Measurements from ENCODE around the gene HYDIN.

Gene HYDIN

GRCh38 chr16:70769761-70770160 is 460.8 kb downstream of the HYDIN start:
- in situ Hi-C loops (cut with MboI; ENCODE audit: low sequenced_read_pairs) = loop anchor here (10.0 kb wide), 1 partner anchor 95 kb away; no protein-coding TSS in a partner anchor

GRCh38 chr16:70769131-70769530 is 461.4 kb downstream of the HYDIN start:
- in situ Hi-C loops (cut with MboI; ENCODE audit: low sequenced_read_pairs) = no loop called here

- in situ Hi-C loops (cut with MboI; ENCODE audit: low sequenced_read_pairs) = no loop called here
Observed at GRCh38 chr16:70768203-70768580, 462.3 kb downstream of the HYDIN start.

GRCh38 chr16:70767377-70768202 is 462.9 kb downstream of the HYDIN start:
- in situ Hi-C loops (cut with MboI; ENCODE audit: low sequenced_read_pairs) = no loop called here

GRCh38 chr16:70766658-70767057 is 463.9 kb downstream of the HYDIN start:
- in situ Hi-C loops (cut with MboI; ENCODE audit: low sequenced_read_pairs) = no loop called here

- in situ Hi-C loops (cut with MboI; ENCODE audit: low sequenced_read_pairs) = no loop called here
Observed at GRCh38 chr16:70766176-70766575, 464.3 kb downstream of the HYDIN start.

- in situ Hi-C loops (cut with MboI; ENCODE audit: low sequenced_read_pairs) = no loop called here
Observed at GRCh38 chr16:70765491-70765890, 465.0 kb downstream of the HYDIN start.

DNA sequence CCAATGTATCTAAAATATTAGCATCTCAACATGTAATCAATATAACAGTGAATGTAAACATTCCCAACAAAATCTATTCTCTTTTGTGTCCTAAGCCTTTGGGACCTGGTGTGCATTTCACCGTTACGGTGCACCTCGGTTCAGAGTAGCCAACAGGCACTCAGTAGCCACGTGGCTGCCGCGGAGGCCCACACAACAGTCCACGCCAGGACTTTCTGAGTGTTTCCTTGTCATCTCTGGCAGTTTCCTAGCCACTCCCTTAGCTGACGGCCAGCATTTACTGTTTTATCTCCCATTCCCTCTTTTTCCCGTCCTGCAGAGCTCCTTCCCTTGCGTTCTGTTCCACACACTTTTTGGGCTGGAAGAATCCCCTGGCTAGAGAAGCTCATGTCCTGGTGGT is 465.9 kb downstream of the HYDIN start:
- in situ Hi-C loops (cut with MboI; ENCODE audit: low sequenced_read_pairs) = no loop called here

GRCh38 chr16:70760221-70760620 is 470.3 kb downstream of the HYDIN start:
- in situ Hi-C loops (cut with MboI; ENCODE audit: low sequenced_read_pairs) = no loop called here

GRCh38 chr16:70759666-70760065 is 470.9 kb downstream of the HYDIN start:
- in situ Hi-C loops (cut with MboI; ENCODE audit: low sequenced_read_pairs) = no loop called here

GRCh38 chr16:70758786-70759185 is 471.7 kb downstream of the HYDIN start:
- in situ Hi-C loops (cut with MboI; ENCODE audit: low sequenced_read_pairs) = no loop called here
